A673 (cell line): Measurements from ENCODE around the gene ZNG1B. TPM values are rescaled to one million over a fixed set of nuclear protein-coding genes. Genes with fewer than 3 reads are reported as not detected.
"Not testable (repeated sequence)": the region's sequence is repeated elsewhere in the genome, so short reads cannot be mapped to it uniquely, and the experiment has no call there.

ENCODE experiments used
- BruUV-seq: library from RNA; stranded (reverse); fragments of 400-500 nt; replicated peaks from 2 replicates; lab custom pipeline; 2021; lab: Mats Ljungman, UMichigan
- CTCF ChIA-PET: fragments of 300-600 bp; sonication (Branson Sonifier 250); formaldehyde crosslinking; loops from one replicate; lab custom pipeline; 2022; ENCODE audit warnings: antibody characterized with exemption; lab: Charles Lee
- POLR2A ChIA-PET: fragments of 300-600 bp; sonication (Branson Sonifier 250); formaldehyde crosslinking; loops from one replicate; lab custom pipeline; 2022; ENCODE audit warnings: antibody characterized with exemption; ENCODE audit not compliant: low non-redundant PET; lab: Charles Lee
- DNase-seq: peaks from one replicate; pipeline ENCODE4 v3.0.0-alpha.2; 2015; ENCODE audit warnings: low spot score
- H3K27ac ChIP-seq: fragments of 200-600 bp; sonication (generic); 2 replicates; pipeline ENCODE4 v1.5.1; 2016; ENCODE audit warnings: mixed run types, low read depth, mild to moderate bottlenecking, mixed read lengths, antibody characterized with exemption, low read length; ENCODE audit not compliant: poor library complexity, severe bottlenecking
- H3K27me3 ChIP-seq: fragments of 200-600 bp; sonication (generic); replicated peaks from 2 replicates; pipeline ENCODE4 v1.6.1; 2017; ENCODE audit warnings: mixed run types, low read depth, mild to moderate bottlenecking, mixed read lengths, antibody characterized with exemption, low read length; ENCODE audit not compliant: insufficient read depth, poor library complexity
- H3K36me3 ChIP-seq: fragments of 200-600 bp; sonication (generic); 2 replicates; pipeline ENCODE4 v1.6.1; 2016; ENCODE audit warnings: mixed run types, mild to moderate bottlenecking, mixed read lengths, antibody characterized with exemption, low read length; ENCODE audit not compliant: insufficient read depth, poor library complexity, severe bottlenecking
- H3K4me1 ChIP-seq: fragments of 200-600 bp; sonication (generic); 2 replicates; pipeline ENCODE4 v1.6.1; 2017; ENCODE audit warnings: mixed run types, mild to moderate bottlenecking, mixed read lengths, antibody characterized with exemption, low read length; ENCODE audit not compliant: insufficient read depth, poor library complexity, severe bottlenecking
- H3K4me3 ChIP-seq: fragments of 200-600 bp; sonication (generic); 2 replicates; pipeline ENCODE4 v1.5.1; 2016; ENCODE audit warnings: low read depth, mixed run types, mild to moderate bottlenecking, mixed read lengths, low read length; ENCODE audit not compliant: poor library complexity, severe bottlenecking
- H3K9me3 ChIP-seq: fragments of 200-600 bp; sonication (generic); 2 replicates; pipeline ENCODE4 v1.6.1; 2016; ENCODE audit warnings: mixed run types, low read depth, mild to moderate bottlenecking, mixed read lengths, antibody characterized with exemption, low read length; ENCODE audit not compliant: poor library complexity, severe bottlenecking
- intact Hi-C: fragments of 100-400 bp; cut with micrococcal nuclease; formaldehyde crosslinking; loops from one replicate; pipeline ENCODE4 v1.10.0; 2022; ENCODE audit not compliant: unreplicated experiment
- total RNA-seq: library from RNA; stranded (reverse); gene quantifications from 2 replicates; pipeline ENCODE4 v1.2.3, GENCODE V29; 2021

The ZNG1B gene
- total RNA-seq, 1 experiment from 2014 or later, result 65.5 TPM

GRCh38 chr2:113502216-113503093 is 65.0 kb downstream of the ZNG1B start:
- H3K36me3 ChIP-seq, H3K9me3 ChIP-seq, H3K27ac ChIP-seq, BruUV-seq, POLR2A ChIA-PET, intact Hi-C loops, DNase-seq, CTCF ChIA-PET, H3K4me1 ChIP-seq: not testable (repeated sequence)
- H3K4me3 ChIP-seq, result peak overlapping the region; percentile 26
- H3K27me3 ChIP-seq, result peaks cover 40% of the 10 kb centered on the region

GRCh38 chr2:113503094-113504042 is 65.9 kb downstream of the ZNG1B start:
- CTCF ChIA-PET, POLR2A ChIA-PET, H3K9me3 ChIP-seq, H3K27ac ChIP-seq, BruUV-seq, intact Hi-C loops, H3K4me1 ChIP-seq, H3K36me3 ChIP-seq: not testable (repeated sequence)
- Histone ChIP-seq H3K27me3 (peaks cover 40% of the 10 kb centered on the region), H3K4me3 (peak overlapping the region; percentile 26)
- DNase-seq, result peak; percentile 52

- H3K36me3 ChIP-seq, DNase-seq, H3K27ac ChIP-seq, H3K9me3 ChIP-seq, H3K4me1 ChIP-seq, intact Hi-C loops, H3K4me3 ChIP-seq, CTCF ChIA-PET, BruUV-seq, POLR2A ChIA-PET: not testable (repeated sequence)
- peaks cover 44% of the 10 kb centered on the region for H3K27me3 ChIP-seq
Observed at GRCh38 chr2:113504081-113504480, 66.6 kb downstream of the ZNG1B start.

- BruUV-seq, intact Hi-C loops: not testable (repeated sequence)
- H3K27me3 ChIP-seq, result peaks cover 31% of the 10 kb centered on the region
Observed at GRCh38 chr2:113507394-113508140, 70.1 kb downstream of the ZNG1B start.

GRCh38 chr2:113508187-113508586 is 70.7 kb downstream of the ZNG1B start:
- H3K9me3 ChIP-seq, H3K4me1 ChIP-seq, CTCF ChIA-PET, POLR2A ChIA-PET, DNase-seq, BruUV-seq, intact Hi-C loops, H3K27ac ChIP-seq, H3K36me3 ChIP-seq, H3K4me3 ChIP-seq: not testable (repeated sequence)
- peaks cover 25% of the 10 kb centered on the region for H3K27me3 ChIP-seq

More at GRCh38 chr2:113507394-113508140, 70.1 kb downstream of the ZNG1B start:
- H3K36me3 ChIP-seq, POLR2A ChIA-PET, H3K27ac ChIP-seq, DNase-seq, H3K4me3 ChIP-seq, H3K9me3 ChIP-seq, H3K4me1 ChIP-seq, CTCF ChIA-PET: not testable (repeated sequence)

- H3K27me3 ChIP-seq, intact Hi-C loops, H3K27ac ChIP-seq, POLR2A ChIA-PET, DNase-seq, CTCF ChIA-PET, H3K36me3 ChIP-seq, H3K4me3 ChIP-seq, H3K4me1 ChIP-seq, BruUV-seq, H3K9me3 ChIP-seq: not testable (repeated sequence)
Observed at GRCh38 chr2:113510913-113511312, 73.4 kb downstream of the ZNG1B start.

- H3K27me3 ChIP-seq, POLR2A ChIA-PET, DNase-seq, intact Hi-C loops, H3K4me1 ChIP-seq, H3K9me3 ChIP-seq, H3K36me3 ChIP-seq, BruUV-seq, H3K27ac ChIP-seq, H3K4me3 ChIP-seq: not testable (repeated sequence)
- CTCF ChIA-PET, result interaction anchor here (0.6 kb wide), 1 partner anchor 196 kb away, joined by 3 read pairs; no protein-coding TSS in a partner anchor
Observed at GRCh38 chr2:113511859-113512258, 74.4 kb downstream of the ZNG1B start.
